DOHH2 (cell line): ENCODE data around the gene RABGAP1L.

Experiments used
- H3F3A ChIP-seq: fragments of 200-600 bp; sonication (generic), shearing (Covaris generic); 2 replicates; pipeline ENCODE4 v1.6.0; 2016; ENCODE audit warnings: antibody characterized with exemption, mild to moderate bottlenecking; ENCODE audit not compliant: control insufficient read depth, insufficient read depth
- H3K27ac ChIP-seq: fragments of 200-600 bp; sonication (generic); 2 replicates; pipeline ENCODE4 v1.5.1; 2014; ENCODE audit warnings: low read depth, mild to moderate bottlenecking, low read length, moderate library complexity
- H3K27me3 ChIP-seq: fragments of 200-600 bp; sonication (generic); 2 replicates; pipeline ENCODE4 v1.6.1; 2014; ENCODE audit warnings: mild to moderate bottlenecking, low read length, mixed read lengths; ENCODE audit not compliant: control insufficient read depth
- H3K36me3 ChIP-seq: fragments of 200-600 bp; sonication (generic); 2 replicates; pipeline ENCODE4 v1.6.1; 2014; ENCODE audit warnings: mild to moderate bottlenecking, low read length, moderate library complexity, mixed read lengths; ENCODE audit not compliant: control insufficient read depth
- H3K4me1 ChIP-seq: fragments of 200-600 bp; sonication (generic); 2 replicates; pipeline ENCODE4 v1.6.1; 2014; ENCODE audit warnings: mild to moderate bottlenecking, low read length, mixed read lengths; ENCODE audit not compliant: control insufficient read depth
- H3K4me2 ChIP-seq: fragments of 200-600 bp; sonication (generic); 2 replicates; pipeline ENCODE4 v1.6.0; 2014; ENCODE audit warnings: mild to moderate bottlenecking, low read length, moderate library complexity
- H3K4me3 ChIP-seq: fragments of 200-600 bp; sonication (generic); 2 replicates; pipeline ENCODE4 v1.5.1; 2014; ENCODE audit warnings: mild to moderate bottlenecking, low read length, mixed read lengths
- H3K79me2 ChIP-seq: fragments of 200-600 bp; sonication (generic); 2 replicates; pipeline ENCODE4 v1.6.1; 2014; ENCODE audit warnings: mild to moderate bottlenecking, low read length, mixed read lengths; ENCODE audit not compliant: control insufficient read depth
- H3K9me2 ChIP-seq: fragments of 200-600 bp; sonication (generic); replicated peaks from 2 replicates; pipeline ENCODE4 v1.6.1; 2014; ENCODE audit warnings: mild to moderate bottlenecking, low read length, mixed read lengths; ENCODE audit not compliant: control insufficient read depth
- H3K9me3 ChIP-seq: fragments of 200-600 bp; sonication (generic); 2 replicates; pipeline ENCODE4 v1.6.1; 2014; ENCODE audit warnings: antibody characterized with exemption, low read length, mixed read lengths; ENCODE audit not compliant: control insufficient read depth, insufficient read depth
- H4K20me1 ChIP-seq: fragments of 200-600 bp; sonication (generic); 2 replicates; pipeline ENCODE4 v1.6.0; 2014; ENCODE audit warnings: low read depth, mild to moderate bottlenecking, antibody characterized with exemption, low read length, moderate library complexity; ENCODE audit not compliant: control insufficient read depth, insufficient read depth
- CTCF ChIP-seq: fragments of 200-600 bp; sonication (generic); IDR thresholded peaks from one replicate; pipeline ENCODE4 v1.5.1; 2014; ENCODE audit warnings: antibody characterized with exemption, mild to moderate bottlenecking, low read depth, low read length; ENCODE audit not compliant: poor library complexity, severe bottlenecking
- EZH2phosphoT487 ChIP-seq: fragments of 200-600 bp; sonication (generic); IDR thresholded peaks from 2 replicates; pipeline ENCODE4 v1.6.1; 2017; ENCODE audit warnings: borderline replicate concordance, mild to moderate bottlenecking, antibody characterized with exemption, low read length, moderate library complexity, mixed read lengths

The RABGAP1L gene

GRCh38 chr1:174266476-174266875 is 107.2 kb downstream of the RABGAP1L start:
- Histone ChIP-seq H3K9me2 (no peaks in the 10 kb centered on the region), H3F3A (peaks cover 37% of the 10 kb centered on the region), H4K20me1 (no peaks in the 10 kb centered on the region), H3K27ac (peak overlapping the region; percentile 89), H3K27me3 (no peaks in the 10 kb centered on the region), H3K79me2 (peaks cover 8% of the 10 kb centered on the region), H3K4me3 (peak overlapping the region; percentile 23), H3K36me3 (peaks cover 17% of the 10 kb centered on the region; the same call in 1 of the 2 replicates), H3K4me2 (peak overlapping the region; percentile 42), H3K9me3 (no peaks in the 10 kb centered on the region), H3K4me1 (peaks cover 95% of the 10 kb centered on the region)
- TF ChIP-seq EZH2phosphoT487 (no peak), CTCF (no peak)

GRCh38 chr1:174266991-174267612 is 107.8 kb downstream of the RABGAP1L start:
- H3K36me3 ChIP-seq = peaks cover 21% of the 10 kb centered on the region; the same call in 1 of the 2 replicates
- peak overlapping the region; percentile 7; the same call in 1 of the 2 replicates for H3K4me3 ChIP-seq
- no peak for TF ChIP-seq CTCF
- TF ChIP-seq EZH2phosphoT487 = no peak
- H3K79me2 ChIP-seq = peaks cover 8% of the 10 kb centered on the region
- peaks cover 44% of the 10 kb centered on the region for H3F3A ChIP-seq
- H3K9me2 ChIP-seq = no peaks in the 10 kb centered on the region
- H3K27ac ChIP-seq = peak overlapping the region; percentile 89
- peaks cover 95% of the 10 kb centered on the region for H3K4me1 ChIP-seq
- no peaks in the 10 kb centered on the region for H3K9me3 ChIP-seq
- H3K4me2 ChIP-seq = peak overlapping the region; percentile 42
- H3K27me3 ChIP-seq = no peaks in the 10 kb centered on the region
- H4K20me1 ChIP-seq = no peaks in the 10 kb centered on the region

GRCh38 chr1:174269989-174270651 is 110.8 kb downstream of the RABGAP1L start:
- peak overlapping the region; percentile 60 for H3K4me2 ChIP-seq
- peak overlapping the region; percentile 7; the same call in 1 of the 2 replicates for H3K4me3 ChIP-seq
- peaks cover 96% of the 10 kb centered on the region for H3K4me1 ChIP-seq
- H3F3A ChIP-seq = peaks cover 55% of the 10 kb centered on the region
- peaks cover 7% of the 10 kb centered on the region; the same call in 1 of the 2 replicates for H3K79me2 ChIP-seq
- H3K27me3 ChIP-seq = no peaks in the 10 kb centered on the region
- no peaks in the 10 kb centered on the region for H3K9me3 ChIP-seq
- H4K20me1 ChIP-seq = no peaks in the 10 kb centered on the region
- no peaks in the 10 kb centered on the region for H3K9me2 ChIP-seq
- peak overlapping the region; percentile 96 for H3K27ac ChIP-seq
- TF ChIP-seq CTCF (no peak), EZH2phosphoT487 (no peak)
- H3K36me3 ChIP-seq = peaks cover 44% of the 10 kb centered on the region
